Brain microvascular endothelial cell (primary cell): ENCODE measurements around the gene CLASP1.

Experiments
- DNase-seq: peaks from one replicate; pipeline ENCODE4 v3.0.0-alpha.2; 2020
- H3K27ac ChIP-seq: fragments of 250-450 bp; sonication (Bioruptor Pico); 2 replicates; pipeline ENCODE4 v1.5.1; 2020; ENCODE audit warnings: mild to moderate bottlenecking, moderate library complexity
- H3K27me3 ChIP-seq: fragments of 250-450 bp; sonication (Bioruptor Pico); replicated peaks from 2 replicates; pipeline ENCODE4 v1.5.1; 2020; ENCODE audit warnings: mild to moderate bottlenecking
- H3K36me3 ChIP-seq: fragments of 250-450 bp; sonication (Bioruptor Pico); replicated peaks from 2 replicates; pipeline ENCODE4 v1.5.1; 2020; ENCODE audit warnings: mild to moderate bottlenecking
- H3K4me3 ChIP-seq: 2 replicates; pipeline ENCODE4 v1.5.1; 2011; ENCODE audit warnings: low read depth, mild to moderate bottlenecking, control low read depth, low read length, moderate library complexity
- CTCF ChIP-seq: IDR thresholded peaks from 2 replicates; pipeline ENCODE4 v1.5.1; 2011; ENCODE audit warnings: low read depth, mild to moderate bottlenecking, moderate library complexity, low read length, control low read depth, inconsistent platforms; ENCODE audit errors: missing control alignments
- in situ Hi-C: cut with HindIII; loops from 2 replicates; pipeline ENCODE4 v1.10.0; 2017; ENCODE audit warnings: low sequenced_read_pairs, low pct_ligation_motif_present

The CLASP1 gene

GRCh38 chr2:121427187-121427689, 222.0 kb downstream of the CLASP1 start:
- Histone ChIP-seq H3K36me3 (peaks cover 14% of the 10 kb centered on the region), H3K4me3 (no peak overlapping the region), H3K27ac (no peak overlapping the region), H3K27me3 (no peaks in the 10 kb centered on the region)
- TF ChIP-seq CTCF, result no peak
- no peak for DNase-seq
- in situ Hi-C loops, result no loop called here

GRCh38 chr2:121420486-121420885, 228.8 kb downstream of the CLASP1 start:
- peaks cover 10% of the 10 kb centered on the region for H3K36me3 ChIP-seq
- no peak overlapping the region for H3K27ac ChIP-seq
- DNase-seq, result no peak
- in situ Hi-C loops, result no loop called here
- H3K27me3 ChIP-seq, result no peaks in the 10 kb centered on the region
- no peak overlapping the region for H3K4me3 ChIP-seq
- TF ChIP-seq CTCF, result no peak

- Histone ChIP-seq H3K27me3 (no peaks in the 10 kb centered on the region), H3K36me3 (peaks cover 4% of the 10 kb centered on the region), H3K27ac (no peak overlapping the region), H3K4me3 (no peak overlapping the region)
- no peak for TF ChIP-seq CTCF
- in situ Hi-C loops, result no loop called here
- no peak for DNase-seq
Observed at GRCh38 chr2:121419081-121419699, 230.1 kb downstream of the CLASP1 start.

GRCh38 chr2:121418494-121419058, 230.7 kb downstream of the CLASP1 start:
- Histone ChIP-seq H3K27ac (no peak overlapping the region), H3K36me3 (peaks cover 4% of the 10 kb centered on the region), H3K4me3 (no peak overlapping the region), H3K27me3 (no peaks in the 10 kb centered on the region)
- no peak for DNase-seq
- no peak for TF ChIP-seq CTCF
- in situ Hi-C loops, result no loop called here

- H3K36me3 ChIP-seq, result peaks cover 4% of the 10 kb centered on the region
- no peak overlapping the region for H3K27ac ChIP-seq
- in situ Hi-C loops, result no loop called here
- TF ChIP-seq CTCF, result no peak
- no peaks in the 10 kb centered on the region for H3K27me3 ChIP-seq
- DNase-seq, result no peak
- no peak overlapping the region for H3K4me3 ChIP-seq
Observed at GRCh38 chr2:121417826-121418225, 231.4 kb downstream of the CLASP1 start.
